ENCODE data around the gene TRABD. TPM values are rescaled to one million over a fixed set of nuclear protein-coding genes. Genes with fewer than 3 reads are reported as not detected.

Gene TRABD
- total RNA-seq, 1 experiment from 2014 or later = 57.3 TPM

GRCh38 chr22:50210378-50211139 is 24.8 kb downstream of the TRABD start:
- TF ChIP-seq CTCF (IDR thresholded peaks at IDR 0.05; ENCODE audit: unreplicated experiment) = no peak
- Mint-ChIP-seq H3K27ac (ENCODE audit: unreplicated experiment) (no peak overlapping the region), H3K4me1 (ENCODE audit: low read depth, unreplicated experiment) (peaks cover 8% of the 10 kb centered on the region), H3K9me3 (ENCODE audit: low read depth, unreplicated experiment) (no peaks in the 10 kb centered on the region), H3K36me3 (ENCODE audit: insufficient read depth, unreplicated experiment) (peaks cover 75% of the 10 kb centered on the region), H3K27me3 (ENCODE audit: unreplicated experiment) (no peaks in the 10 kb centered on the region), H3K4me3 (ENCODE audit: low read depth, unreplicated experiment) (no peak overlapping the region)
- intact Hi-C loops (cut with micrococcal nuclease; ENCODE audit: unreplicated experiment) = no loop called here
- CTCF ChIA-PET = interaction anchor here (1.0 kb wide), 1 partner anchor 61 kb away, joined by 3 read pairs; no protein-coding TSS in a partner anchor
- no peak for DNase-seq
- BruUV-seq (replicated peaks) = no TSS peak

GRCh38 chr22:50211147-50211546 is 25.4 kb downstream of the TRABD start:
- Mint-ChIP-seq H3K9me3 (ENCODE audit: low read depth, unreplicated experiment) (no peaks in the 10 kb centered on the region), H3K4me3 (ENCODE audit: low read depth, unreplicated experiment) (no peak overlapping the region), H3K27ac (ENCODE audit: unreplicated experiment) (no peak overlapping the region), H3K36me3 (ENCODE audit: insufficient read depth, unreplicated experiment) (peaks cover 76% of the 10 kb centered on the region), H3K4me1 (ENCODE audit: low read depth, unreplicated experiment) (peaks cover 8% of the 10 kb centered on the region), H3K27me3 (ENCODE audit: unreplicated experiment) (no peaks in the 10 kb centered on the region)
- BruUV-seq (replicated peaks) = no TSS peak
- intact Hi-C loops (cut with micrococcal nuclease; ENCODE audit: unreplicated experiment) = no loop called here
- TF ChIP-seq CTCF (IDR thresholded peaks at IDR 0.05; ENCODE audit: unreplicated experiment) = no peak
- no peak for DNase-seq
- CTCF ChIA-PET = interaction anchor here (1.0 kb wide), 1 partner anchor 62 kb away, joined by 3 read pairs; no protein-coding TSS in a partner anchor

GRCh38 chr22:50213263-50213662 is 27.6 kb downstream of the TRABD start:
- no peaks in the 10 kb centered on the region for H3K27me3 Mint-ChIP-seq (ENCODE audit: unreplicated experiment)
- H3K4me3 Mint-ChIP-seq (ENCODE audit: low read depth, unreplicated experiment) = no peak overlapping the region
- DNase-seq = no peak
- peaks cover 8% of the 10 kb centered on the region for H3K4me1 Mint-ChIP-seq (ENCODE audit: low read depth, unreplicated experiment)
- TF ChIP-seq CTCF (IDR thresholded peaks at IDR 0.05; ENCODE audit: unreplicated experiment) = no peak
- no TSS peak for BruUV-seq (replicated peaks)
- no peak overlapping the region for H3K27ac Mint-ChIP-seq (ENCODE audit: unreplicated experiment)
- intact Hi-C loops (cut with micrococcal nuclease; ENCODE audit: unreplicated experiment) = no loop called here
- no peaks in the 10 kb centered on the region for H3K9me3 Mint-ChIP-seq (ENCODE audit: low read depth, unreplicated experiment)
- CTCF ChIA-PET = no interaction called here
- peaks cover 75% of the 10 kb centered on the region for H3K36me3 Mint-ChIP-seq (ENCODE audit: insufficient read depth, unreplicated experiment)

GRCh38 chr22:50215297-50216054 is 29.8 kb downstream of the TRABD start:
- Mint-ChIP-seq H3K36me3 (ENCODE audit: insufficient read depth, unreplicated experiment) (peaks cover 75% of the 10 kb centered on the region), H3K4me1 (ENCODE audit: low read depth, unreplicated experiment) (peaks cover 8% of the 10 kb centered on the region), H3K27me3 (ENCODE audit: unreplicated experiment) (no peaks in the 10 kb centered on the region), H3K9me3 (ENCODE audit: low read depth, unreplicated experiment) (no peaks in the 10 kb centered on the region), H3K27ac (ENCODE audit: unreplicated experiment) (peak overlapping the region; percentile 68), H3K4me3 (ENCODE audit: low read depth, unreplicated experiment) (no peak overlapping the region)
- no peak for TF ChIP-seq CTCF (IDR thresholded peaks at IDR 0.05; ENCODE audit: unreplicated experiment)
- no peak for DNase-seq
- intact Hi-C loops (cut with micrococcal nuclease; ENCODE audit: unreplicated experiment) = no loop called here
- CTCF ChIA-PET = interaction anchor here (0.6 kb wide), 2 partner anchors 109 to 224 kb away, joined by 4 to 7 read pairs; no protein-coding TSS in a partner anchor
- no TSS peak for BruUV-seq (replicated peaks)

Data from Calu3 (cell line).